SU-DHL-6 (cell line): ENCODE measurements around the gene SEMA3B.

Source experiments
- H2AFZ ChIP-seq: fragments of 200-600 bp; sonication (generic); 2 replicates; pipeline ENCODE4 v1.6.1; 2014; ENCODE audit warnings: low read depth, mild to moderate bottlenecking, moderate library complexity, mixed read lengths, antibody characterized with exemption, low read length; ENCODE audit not compliant: severe bottlenecking
- H3F3A ChIP-seq: fragments of 200-600 bp; shearing (Covaris generic); 2 replicates; pipeline ENCODE4 v1.6.0; 2016; ENCODE audit warnings: antibody characterized with exemption, mild to moderate bottlenecking; ENCODE audit not compliant: insufficient read depth
- H3K27ac ChIP-seq: fragments of 200-600 bp; sonication (generic); 2 replicates; pipeline ENCODE4 v1.5.1; 2016; ENCODE audit warnings: low read depth, mild to moderate bottlenecking, low read length, moderate library complexity, mixed read lengths
- H3K27me3 ChIP-seq: fragments of 200-600 bp; sonication (generic), shearing (Covaris generic); 2 replicates; pipeline ENCODE4 v1.6.0; 2014; ENCODE audit warnings: mild to moderate bottlenecking, low read length
- H3K36me3 ChIP-seq: fragments of 200-600 bp; sonication (generic); 2 replicates; pipeline ENCODE4 v1.6.1; 2014; ENCODE audit warnings: mild to moderate bottlenecking, low read length, mixed read lengths
- H3K4me2 ChIP-seq: fragments of 300-600, 200-600 bp; shearing (Covaris generic), sonication (generic); 2 replicates; pipeline ENCODE4 v1.6.0; 2014; ENCODE audit warnings: low read length, low read depth, mild to moderate bottlenecking; ENCODE audit not compliant: poor library complexity, severe bottlenecking
- H3K4me3 ChIP-seq: fragments of 200-600 bp; sonication (generic); 2 replicates; pipeline ENCODE4 v1.5.1; 2014; ENCODE audit warnings: antibody characterized with exemption, low read length, mild to moderate bottlenecking, mixed read lengths; ENCODE audit not compliant: insufficient read depth, poor library complexity, severe bottlenecking
- H3K79me2 ChIP-seq: fragments of 200-600 bp; sonication (generic); 2 replicates; pipeline ENCODE4 v1.6.1; 2014; ENCODE audit warnings: mild to moderate bottlenecking, low read length, moderate library complexity; ENCODE audit not compliant: insufficient read depth
- H3K9ac ChIP-seq: fragments of 200-600 bp; sonication (generic); 2 replicates; pipeline ENCODE4 v1.7.0; 2014; ENCODE audit warnings: mild to moderate bottlenecking, low read length
- H3K9me2 ChIP-seq: fragments of 200-600 bp; sonication (generic); replicated peaks from 2 replicates; pipeline ENCODE4 v1.6.1; 2014; ENCODE audit warnings: low read length; ENCODE audit not compliant: insufficient read depth
- H3K9me3 ChIP-seq: fragments of 200-600 bp; sonication (generic); 2 replicates; pipeline ENCODE4 v1.6.1; 2014; ENCODE audit warnings: low read length, mixed read lengths; ENCODE audit not compliant: insufficient read depth
- H4K20me1 ChIP-seq: fragments of 200-600 bp; sonication (generic); 2 replicates; pipeline ENCODE4 v1.6.1; 2014; ENCODE audit warnings: low read depth, mild to moderate bottlenecking, antibody characterized with exemption, low read length, moderate library complexity, mixed read lengths
- EZH2phosphoT487 ChIP-seq: fragments of 200-600 bp; sonication (generic), shearing (Covaris generic); conservative IDR thresholded peaks from 2 replicates; pipeline ENCODE4 v1.6.1; 2018; ENCODE audit warnings: mild to moderate bottlenecking, antibody characterized with exemption, low read length, moderate library complexity, mixed read lengths
- TF ChIP-seq, protein P1 (sequence below): fragments of 200-600 bp; sonication (generic); IDR thresholded peaks from one replicate; pipeline ENCODE4 v1.5.1; 2017; ENCODE audit warnings: antibody characterized with exemption, mild to moderate bottlenecking, low read length, moderate library complexity; ENCODE audit not compliant: insufficient read depth, poor library complexity, severe bottlenecking

The SEMA3B gene

DNA sequence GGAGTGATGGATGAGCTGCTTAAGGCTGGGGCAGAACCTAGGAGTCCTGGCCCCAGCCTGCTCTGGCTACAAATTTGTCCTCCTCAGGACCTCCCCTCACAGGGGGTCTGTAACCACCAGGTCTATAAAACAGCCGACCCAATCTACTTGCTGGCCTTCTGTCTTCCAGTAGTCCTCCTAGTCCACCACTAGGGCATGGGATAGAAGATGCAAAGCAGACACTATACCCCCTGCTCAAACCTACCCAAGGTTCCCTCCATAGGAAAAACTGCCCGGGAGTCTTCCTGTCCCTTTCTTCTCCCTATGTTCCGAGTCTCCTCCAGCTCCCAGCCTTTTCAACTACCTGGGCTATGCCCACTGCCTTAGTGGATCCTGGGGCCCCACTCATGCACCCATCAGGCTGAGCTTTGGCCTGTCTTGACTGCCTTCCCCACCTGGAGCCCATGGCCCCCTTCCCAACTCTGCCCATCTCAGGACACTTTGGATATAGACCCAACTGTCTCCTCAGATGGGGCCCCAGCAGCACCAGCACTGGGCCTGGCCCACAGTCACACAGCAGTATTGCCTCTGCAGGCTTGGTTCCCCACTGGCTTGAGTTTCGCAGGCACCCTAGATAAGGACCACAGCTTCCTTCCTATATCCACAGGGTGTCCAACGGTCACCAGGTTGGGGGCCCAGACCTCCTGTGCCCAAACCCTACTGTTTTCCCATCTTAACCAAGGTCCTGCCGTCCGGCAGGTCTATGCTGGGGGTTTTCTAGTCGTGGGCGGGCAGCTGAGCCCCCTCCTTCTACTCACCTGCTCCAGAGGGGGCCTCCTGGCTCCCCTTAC is 29.2 kb downstream of the SEMA3B start:
- TF ChIP-seq, protein P1, sequence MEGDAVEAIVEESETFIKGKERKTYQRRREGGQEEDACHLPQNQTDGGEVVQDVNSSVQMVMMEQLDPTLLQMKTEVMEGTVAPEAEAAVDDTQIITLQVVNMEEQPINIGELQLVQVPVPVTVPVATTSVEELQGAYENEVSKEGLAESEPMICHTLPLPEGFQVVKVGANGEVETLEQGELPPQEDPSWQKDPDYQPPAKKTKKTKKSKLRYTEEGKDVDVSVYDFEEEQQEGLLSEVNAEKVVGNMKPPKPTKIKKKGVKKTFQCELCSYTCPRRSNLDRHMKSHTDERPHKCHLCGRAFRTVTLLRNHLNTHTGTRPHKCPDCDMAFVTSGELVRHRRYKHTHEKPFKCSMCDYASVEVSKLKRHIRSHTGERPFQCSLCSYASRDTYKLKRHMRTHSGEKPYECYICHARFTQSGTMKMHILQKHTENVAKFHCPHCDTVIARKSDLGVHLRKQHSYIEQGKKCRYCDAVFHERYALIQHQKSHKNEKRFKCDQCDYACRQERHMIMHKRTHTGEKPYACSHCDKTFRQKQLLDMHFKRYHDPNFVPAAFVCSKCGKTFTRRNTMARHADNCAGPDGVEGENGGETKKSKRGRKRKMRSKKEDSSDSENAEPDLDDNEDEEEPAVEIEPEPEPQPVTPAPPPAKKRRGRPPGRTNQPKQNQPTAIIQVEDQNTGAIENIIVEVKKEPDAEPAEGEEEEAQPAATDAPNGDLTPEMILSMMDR, result no peak
- peak overlapping the region; percentile 74 for H3K9ac ChIP-seq
- H3K4me2 ChIP-seq, result peak overlapping the region; percentile 79
- H3K9me3 ChIP-seq, result no peaks in the 10 kb centered on the region
- H2AFZ ChIP-seq, result no peak overlapping the region
- H3F3A ChIP-seq, result no peaks in the 10 kb centered on the region
- no peak overlapping the region for H3K27ac ChIP-seq
- peak overlapping the region; percentile 81 for H3K4me3 ChIP-seq
- no peaks in the 10 kb centered on the region for H4K20me1 ChIP-seq
- no peaks in the 10 kb centered on the region for H3K27me3 ChIP-seq
- H3K36me3 ChIP-seq, result no peaks in the 10 kb centered on the region
- no peaks in the 10 kb centered on the region for H3K79me2 ChIP-seq
- H3K9me2 ChIP-seq, result no peaks in the 10 kb centered on the region

DNA sequence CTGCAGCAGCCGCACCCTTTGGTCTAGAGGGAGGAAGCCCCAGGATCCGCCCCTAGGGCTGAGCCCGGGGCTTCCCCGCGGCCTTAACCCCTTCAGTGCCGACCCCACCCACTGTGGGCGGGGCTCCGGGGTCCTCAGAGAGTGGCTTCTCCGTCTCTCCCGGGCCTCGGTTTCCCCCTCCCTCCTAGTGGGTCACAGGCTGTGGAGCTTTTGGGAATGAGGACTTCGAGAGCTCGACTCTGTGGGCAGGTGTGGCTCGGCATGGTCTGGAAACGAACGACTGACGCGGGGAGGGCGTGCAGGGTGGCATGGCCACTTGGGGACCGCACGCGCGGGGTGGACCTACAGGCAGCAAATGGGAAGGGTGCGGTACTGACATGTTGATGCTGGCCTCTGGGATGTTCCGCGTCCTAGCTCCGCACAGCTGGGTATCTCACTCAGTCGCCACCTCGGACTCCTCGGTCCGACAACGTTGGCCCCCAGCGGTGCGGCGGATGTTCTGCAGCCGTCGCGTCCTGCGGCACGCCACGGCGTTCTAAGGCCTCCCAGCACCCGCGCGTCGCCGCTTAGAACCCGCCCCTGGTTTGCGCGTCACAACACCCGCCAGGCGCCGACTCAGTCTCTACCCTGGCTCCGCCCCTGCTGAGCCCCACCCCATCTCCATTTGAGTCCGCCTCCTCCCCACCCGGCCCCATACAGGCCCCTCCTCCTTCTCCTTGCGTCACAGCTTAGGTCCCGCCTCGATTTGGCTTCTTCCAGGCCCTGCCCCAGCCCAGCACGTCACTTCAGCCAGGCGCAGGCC is 30.1 kb downstream of the SEMA3B start, which contains the start of the genes HYAL3 and NAA80:
HYAL3 (minus strand) TSS at position 570 of the 802 bp plus-strand sequence. CDS start 3,803 bp downstream, outside the sequence.
NAA80 (minus strand) TSS at position 570 of the 802 bp plus-strand sequence. CDS start 1,942 bp downstream, outside the sequence.
- no peaks in the 10 kb centered on the region for H3K79me2 ChIP-seq
- H3K9me2 ChIP-seq, result no peaks in the 10 kb centered on the region
- H3K9me3 ChIP-seq, result no peaks in the 10 kb centered on the region
- H4K20me1 ChIP-seq, result no peaks in the 10 kb centered on the region
- peak within 1 kb of the TSS; percentile 81 for H3K4me3 ChIP-seq
- H3K4me2 ChIP-seq, result peak within 1 kb of the TSS; percentile 79
- peak within 1 kb of the TSS; percentile 74 for H3K9ac ChIP-seq
- H3F3A ChIP-seq, result no peaks in the 10 kb centered on the region
- peak within 1 kb of the TSS; percentile 45 for H3K27ac ChIP-seq
- H3K27me3 ChIP-seq, result no peaks in the 10 kb centered on the region
- TF ChIP-seq, protein P1, result peak; percentile 18
- TF ChIP-seq EZH2phosphoT487, result no peak
- H3K36me3 ChIP-seq, result no peaks in the 10 kb centered on the region
- H2AFZ ChIP-seq, result peak within 1 kb of the TSS; percentile 89

DNA sequence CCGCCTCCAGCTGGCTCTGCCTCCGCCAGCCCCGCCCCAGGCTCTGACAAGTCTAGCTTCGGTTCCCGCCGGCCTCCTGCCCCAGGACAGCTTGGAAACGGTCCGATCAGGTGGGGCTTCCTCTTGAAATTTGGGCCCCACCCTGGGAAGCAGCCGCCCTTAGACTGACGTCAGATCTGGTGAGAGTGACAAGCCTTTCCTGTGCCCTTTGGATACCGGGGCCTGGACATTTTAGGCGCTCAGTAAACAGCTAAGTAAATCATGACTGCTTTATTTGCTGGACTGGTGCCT is 30.6 kb downstream of the SEMA3B start:
- peak overlapping the region; percentile 57 for H3K4me3 ChIP-seq
- H3K79me2 ChIP-seq, result no peaks in the 10 kb centered on the region
- no peaks in the 10 kb centered on the region for H3F3A ChIP-seq
- no peaks in the 10 kb centered on the region for H3K27me3 ChIP-seq
- TF ChIP-seq, protein P1, result no peak
- TF ChIP-seq EZH2phosphoT487, result no peak
- peak overlapping the region; percentile 76 for H3K4me2 ChIP-seq
- peak overlapping the region; percentile 66 for H3K9ac ChIP-seq
- H3K9me3 ChIP-seq, result no peaks in the 10 kb centered on the region
- H3K9me2 ChIP-seq, result no peaks in the 10 kb centered on the region
- no peaks in the 10 kb centered on the region for H3K36me3 ChIP-seq
- peak overlapping the region; percentile 78 for H2AFZ ChIP-seq
- H3K27ac ChIP-seq, result peak overlapping the region; percentile 33
- no peaks in the 10 kb centered on the region for H4K20me1 ChIP-seq
